HG03064 (cell line): ENCODE results near the gene KCNK5.

Experiments used
- ATAC-seq: cut with Tn5 transposase; IDR thresholded peaks from one replicate; pipeline ENCODE4 v1.9.1; 2021; ENCODE audit warnings: low read depth; ENCODE audit not compliant: unreplicated experiment

Gene KCNK5

DNA sequence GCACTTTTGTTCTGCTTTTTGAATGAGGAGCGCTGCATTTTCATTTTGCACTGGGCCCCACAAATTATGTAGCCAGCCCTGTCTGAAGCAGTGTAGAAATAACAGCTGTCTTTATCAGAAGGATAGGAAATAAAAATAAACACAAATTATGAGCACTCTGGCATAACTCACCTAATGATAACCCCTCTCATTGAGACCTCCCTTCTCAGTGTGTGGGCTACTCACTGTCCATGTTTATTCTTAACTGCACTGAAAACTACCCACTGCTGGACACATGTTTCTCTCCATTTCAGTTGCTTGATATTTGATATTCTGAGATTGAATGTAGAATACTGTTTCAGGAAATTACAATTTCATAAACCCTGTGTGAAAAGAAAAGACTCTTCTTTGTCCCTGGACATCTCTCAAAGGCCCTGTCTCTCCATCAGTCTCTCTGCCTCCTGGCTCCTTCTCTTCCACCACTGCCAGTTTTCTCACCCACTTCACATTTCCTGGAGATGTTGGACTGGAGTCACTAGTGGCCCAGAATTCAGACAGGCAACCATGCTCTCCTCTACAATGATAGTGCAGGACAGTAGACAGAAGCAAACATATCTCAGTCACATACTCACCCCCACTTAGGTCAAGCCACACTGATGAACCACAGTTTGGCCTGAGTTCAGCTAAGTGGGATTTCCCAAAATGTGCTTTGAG is 84.6 kb downstream of the KCNK5 start:
- ATAC-seq: no peak

DNA sequence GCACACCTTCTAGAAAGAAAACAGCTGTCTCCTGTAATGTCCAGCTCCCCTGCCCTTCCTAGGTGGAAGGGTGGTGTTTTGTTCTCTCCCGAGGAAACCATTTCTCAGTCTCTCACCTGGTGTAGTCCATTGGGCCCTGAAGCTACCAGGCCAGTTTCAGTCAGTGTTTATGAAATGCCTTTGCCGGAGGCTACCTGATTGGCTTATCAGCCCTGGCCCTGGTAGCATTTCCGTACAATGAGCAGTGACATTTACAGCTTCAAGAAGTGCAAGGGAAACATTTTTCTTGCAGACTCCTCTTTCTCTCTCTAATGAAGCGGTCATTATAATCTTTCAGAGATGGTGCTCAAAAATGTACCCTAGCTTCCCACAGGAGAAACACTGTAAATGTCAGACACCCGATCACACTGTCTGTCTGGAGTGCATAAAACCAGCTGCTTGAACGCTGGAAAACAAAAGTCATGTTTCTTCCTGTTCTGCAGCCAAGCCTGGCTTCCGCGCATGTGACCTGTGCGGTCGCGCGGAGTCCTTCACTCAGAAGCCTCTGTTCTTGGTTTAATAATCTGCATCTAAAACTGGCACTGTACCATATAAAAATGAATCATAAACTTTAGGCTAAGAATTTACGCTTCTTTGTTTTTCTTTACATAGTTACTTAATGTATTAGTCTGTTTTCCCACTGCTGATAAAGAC is 85.9 kb downstream of the KCNK5 start:
- no peak for ATAC-seq

DNA sequence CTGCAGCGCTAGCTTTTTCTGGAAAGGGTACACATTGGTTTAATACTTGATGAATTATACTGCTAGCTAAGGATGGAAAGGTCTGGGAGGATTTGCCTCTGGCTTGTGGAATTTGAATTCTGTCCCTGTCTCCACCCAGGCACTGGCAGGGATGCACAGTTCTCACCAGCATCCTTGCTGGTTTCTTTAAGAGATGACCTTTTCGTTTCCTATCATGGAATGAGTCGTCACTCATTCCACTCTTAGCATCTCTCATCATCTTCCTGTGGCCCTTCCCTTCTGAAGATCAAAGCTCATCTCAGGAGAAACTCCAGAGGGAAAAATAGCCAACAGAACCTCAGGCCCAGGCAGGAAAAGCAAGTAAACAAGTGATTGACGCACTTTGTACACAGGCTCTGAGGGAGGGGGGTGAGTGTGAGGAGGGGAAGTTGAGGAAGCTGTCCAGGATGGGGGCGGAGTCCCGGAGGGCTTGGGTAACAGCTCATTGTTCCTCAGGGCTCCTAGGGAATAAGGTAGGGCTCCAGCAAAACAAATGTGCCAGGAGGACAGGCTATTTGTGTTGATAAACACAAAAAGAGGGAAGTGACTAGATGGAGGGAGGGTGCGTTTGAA is 88.6 kb downstream of the KCNK5 start:
- no peak for ATAC-seq
